ENCODE data around the gene SLC29A3.

Gene SLC29A3

GRCh38 chr10:71324743-71325142 lies 5.7 kb downstream of the SLC29A3 start:
- H3K9ac ChIP-seq (ENCODE audit: low read length): no peak overlapping the region
- TF ChIP-seq EZH2phosphoT487 (conservative IDR thresholded peaks at IDR 0.05; ENCODE audit: low read length): no peak
- TF ChIP-seq CTCF (IDR thresholded peaks at IDR 0.05; ENCODE audit: insufficient read depth, low read length, poor library complexity, severe bottlenecking): no peak
- no peak overlapping the region for H3K4me2 ChIP-seq (ENCODE audit: low read depth, low read length, poor library complexity, severe bottlenecking)

GRCh38 chr10:71325267-71325666 lies 6.2 kb downstream of the SLC29A3 start:
- Histone ChIP-seq H3K9me3 (ENCODE audit: insufficient read depth, low read length) (no peaks in the 10 kb centered on the region), H3K4me2 (ENCODE audit: low read depth, low read length, poor library complexity, severe bottlenecking) (no peak overlapping the region), H3K27ac (ENCODE audit: low read depth, low read length) (no peak overlapping the region), H3F3A (ENCODE audit: insufficient read depth) (no peaks in the 10 kb centered on the region), H2AFZ (ENCODE audit: low read depth, low read length, severe bottlenecking) (no peak overlapping the region), H4K20me1 (ENCODE audit: low read depth, low read length) (no peaks in the 10 kb centered on the region), H3K9ac (ENCODE audit: low read length) (no peak overlapping the region), H3K4me3 (ENCODE audit: insufficient read depth, low read length, poor library complexity, severe bottlenecking) (no peak overlapping the region), H3K27me3 (ENCODE audit: low read length) (no peaks in the 10 kb centered on the region), H3K9me2 (replicated peaks; ENCODE audit: insufficient read depth, low read length) (no peaks in the 10 kb centered on the region), H3K36me3 (ENCODE audit: low read length) (no peaks in the 10 kb centered on the region), H3K79me2 (ENCODE audit: insufficient read depth, low read length) (no peaks in the 10 kb centered on the region)
- TF ChIP-seq EZH2phosphoT487 (conservative IDR thresholded peaks at IDR 0.05; ENCODE audit: low read length) (no peak), CTCF (IDR thresholded peaks at IDR 0.05; ENCODE audit: insufficient read depth, low read length, poor library complexity, severe bottlenecking) (no peak)

More at GRCh38 chr10:71324743-71325142, 5.7 kb downstream of the SLC29A3 start:
- Histone ChIP-seq H3F3A (ENCODE audit: insufficient read depth) (no peaks in the 10 kb centered on the region), H3K27me3 (ENCODE audit: low read length) (no peaks in the 10 kb centered on the region), H2AFZ (ENCODE audit: low read depth, low read length, severe bottlenecking) (no peak overlapping the region), H3K9me3 (ENCODE audit: insufficient read depth, low read length) (no peaks in the 10 kb centered on the region), H3K27ac (ENCODE audit: low read depth, low read length) (no peak overlapping the region), H3K9me2 (replicated peaks; ENCODE audit: insufficient read depth, low read length) (no peaks in the 10 kb centered on the region), H3K4me3 (ENCODE audit: insufficient read depth, low read length, poor library complexity, severe bottlenecking) (no peak overlapping the region), H3K79me2 (ENCODE audit: insufficient read depth, low read length) (no peaks in the 10 kb centered on the region), H4K20me1 (ENCODE audit: low read depth, low read length) (no peaks in the 10 kb centered on the region), H3K36me3 (ENCODE audit: low read length) (no peaks in the 10 kb centered on the region)

- Histone ChIP-seq H3K4me2 (ENCODE audit: low read depth, low read length, poor library complexity, severe bottlenecking) (no peak overlapping the region), H3F3A (ENCODE audit: insufficient read depth) (no peaks in the 10 kb centered on the region), H2AFZ (ENCODE audit: low read depth, low read length, severe bottlenecking) (no peak overlapping the region), H3K9ac (ENCODE audit: low read length) (no peak overlapping the region), H3K9me3 (ENCODE audit: insufficient read depth, low read length) (no peaks in the 10 kb centered on the region), H3K4me3 (ENCODE audit: insufficient read depth, low read length, poor library complexity, severe bottlenecking) (no peak overlapping the region), H4K20me1 (ENCODE audit: low read depth, low read length) (no peaks in the 10 kb centered on the region), H3K79me2 (ENCODE audit: insufficient read depth, low read length) (no peaks in the 10 kb centered on the region), H3K36me3 (ENCODE audit: low read length) (no peaks in the 10 kb centered on the region), H3K27me3 (ENCODE audit: low read length) (no peaks in the 10 kb centered on the region), H3K9me2 (replicated peaks; ENCODE audit: insufficient read depth, low read length) (no peaks in the 10 kb centered on the region), H3K27ac (ENCODE audit: low read depth, low read length) (no peak overlapping the region)
- TF ChIP-seq EZH2phosphoT487 (conservative IDR thresholded peaks at IDR 0.05; ENCODE audit: low read length) (no peak), CTCF (IDR thresholded peaks at IDR 0.05; ENCODE audit: insufficient read depth, low read length, poor library complexity, severe bottlenecking) (no peak)
Measured at GRCh38 chr10:71326464-71326881, 7.4 kb downstream of the SLC29A3 start.
